B cell (primary cell): ENCODE data around the gene DCAF15. TPM values are rescaled to one million over a fixed set of nuclear protein-coding genes. Genes with fewer than 3 reads are reported as not detected.

Experiments used
- ATAC-seq: fragments of 200-7000 bp; cut with Tn5 transposase; one replicate; pipeline ENCODE4 v1.10.0; 2021; ENCODE audit warnings: low read depth, mild to moderate bottlenecking, moderate number of reproducible peaks, moderate library complexity
- CTCF ChIA-PET: fragments of 350-600 bp; sonication (Branson Sonifier 250); formaldehyde crosslinking; loops from one replicate; lab custom pipeline; 2021; ENCODE audit warnings: antibody characterized with exemption, inconsistent platforms; lab: Charles Lee
- POLR2A ChIA-PET: fragments of 350-600 bp; sonication (Branson Sonifier 250); formaldehyde crosslinking; loops from one replicate; lab custom pipeline; 2021; ENCODE audit warnings: antibody characterized with exemption; lab: Charles Lee
- DNase-seq: peaks from one replicate; pipeline ENCODE4 v3.0.0; 2013
- H2AFZ ChIP-seq: 2 replicates; pipeline ENCODE4 v1.6.1; 2012; ENCODE audit warnings: mild to moderate bottlenecking, low read depth, low read length; ENCODE audit not compliant: insufficient read depth, poor library complexity, severe bottlenecking
- H3K27ac ChIP-seq, 2 donors: 1 replicate in 1 of 2; 2 replicates in 1 of 2; pipeline ENCODE4 v1.5.1; 2012 to 2013; ENCODE audit warnings: low read length in 2 of 2, mild to moderate bottlenecking in 2 of 2, moderate library complexity in 1 of 2
- H3K27me3 ChIP-seq, 4 experiments: fragments of 200-600 bp in 1 of 4; sonication (generic) in 1 of 4; replicated peaks in 1 of 4; 1 replicate in 2 of 4; 2 replicates in 2 of 4; pipeline versions ENCODE4 v1.6.1 to v1.7.0; 2013 to 2016; ENCODE audit warnings: low read length in 3 of 4, mild to moderate bottlenecking in 2 of 4, mixed read lengths in 1 of 4, moderate library complexity in 1 of 4; ENCODE audit not compliant: insufficient read depth in 4 of 4, control insufficient read depth in 3 of 4; ENCODE audit errors: control extremely low read depth in 1 of 4
- H3K36me3 ChIP-seq, 2 experiments: replicated peaks in 1 of 2; 1 replicate in 1 of 2; 2 replicates in 1 of 2; pipeline versions ENCODE4 v1.6.1 to v1.7.1; 2013; ENCODE audit warnings: low read length in 1 of 2; ENCODE audit not compliant: insufficient read depth in 2 of 2, control insufficient read depth in 1 of 2; ENCODE audit errors: control extremely low read depth in 1 of 2, extremely low read depth in 1 of 2
- H3K4me1 ChIP-seq, 2 donors: fragments of 200-600 bp in 1 of 2; sonication (generic) in 1 of 2; 1 replicate in 1 of 2; 2 replicates in 1 of 2; pipeline versions ENCODE4 v1.5.1 to v1.6.1; 2013 to 2017; ENCODE audit warnings: low read length in 2 of 2; ENCODE audit not compliant: control insufficient read depth in 2 of 2, insufficient read depth in 2 of 2
- H3K4me2 ChIP-seq: replicated peaks from 2 replicates; pipeline ENCODE3; 2012; ENCODE audit warnings: mild to moderate bottlenecking, low read depth, low read length; ENCODE audit not compliant: poor library complexity, severe bottlenecking
- H3K4me3 ChIP-seq, 5 experiments: fragments of 200-600 bp in 1 of 5; sonication (generic) in 1 of 5; 1 replicate in 3 of 5; 2 replicates in 2 of 5; pipeline versions ENCODE4 v1.5.1 to v1.7.0; 2011 to 2016; ENCODE audit warnings: low read length in 4 of 5, mild to moderate bottlenecking in 4 of 5, low read depth in 2 of 5, control low read depth in 1 of 5, moderate library complexity in 1 of 5; ENCODE audit not compliant: insufficient read depth in 1 of 5; ENCODE audit errors: control extremely low read depth in 1 of 5, extremely low read depth in 1 of 5
- H3K79me2 ChIP-seq: fragments of 200-600 bp; sonication (generic); one replicate; pipeline ENCODE4 v1.6.0; 2016; ENCODE audit warnings: low read length; ENCODE audit not compliant: control insufficient read depth, insufficient read depth
- H3K9ac ChIP-seq: fragments of 200-600 bp; sonication (generic); 2 replicates; pipeline ENCODE4 v1.6.1; 2017; ENCODE audit warnings: mild to moderate bottlenecking, low read length, moderate library complexity
- H3K9me3 ChIP-seq, 3 donors: one replicate each; pipeline versions ENCODE4 v1.6.1 to v1.7.1; 2013; ENCODE audit warnings: low read length in 2 of 3; ENCODE audit not compliant: control insufficient read depth in 2 of 3, insufficient read depth in 1 of 3; ENCODE audit errors: control extremely low read depth in 1 of 3
- H4K20me1 ChIP-seq: 2 replicates; pipeline ENCODE4 v1.6.0; 2012; ENCODE audit warnings: mild to moderate bottlenecking, low read length; ENCODE audit not compliant: insufficient read depth, control insufficient read depth, poor library complexity, severe bottlenecking
- H3K27ac Mint-ChIP-seq: one replicate; pipeline ENCODE4 v1.8.0; 2021; ENCODE audit warnings: mixed read lengths
- H3K27me3 Mint-ChIP-seq: one replicate; pipeline ENCODE4 v1.8.0; 2021; ENCODE audit warnings: mixed read lengths
- H3K4me1 Mint-ChIP-seq: one replicate; pipeline ENCODE4 v1.8.0; 2021; ENCODE audit warnings: mixed read lengths
- H3K4me3 Mint-ChIP-seq: one replicate; pipeline ENCODE4 v1.8.0; 2021; ENCODE audit warnings: mixed read lengths
- H3K9me3 Mint-ChIP-seq: one replicate; pipeline ENCODE4 v1.8.0; 2022; ENCODE audit warnings: mixed read lengths; ENCODE audit not compliant: insufficient read depth
- EZH2 ChIP-seq: IDR thresholded peaks from 2 replicates; pipeline ENCODE4 v1.6.1; 2012; ENCODE audit warnings: borderline replicate concordance, low read depth, mild to moderate bottlenecking, moderate library complexity, low read length; ENCODE audit not compliant: insufficient read depth, poor library complexity, severe bottlenecking
- WGBS: methylation state at CpG from one replicate; pipeline ENCODE4 v1.1.5; 2013; ENCODE audit warnings: missing lambda C conversion rate; ENCODE audit not compliant: insufficient coverage; 5-methylcytosine and 5-hydroxymethylcytosine counted together
- intact Hi-C: fragments of 100-400 bp; cut with micrococcal nuclease; formaldehyde crosslinking; loops from one replicate; pipeline ENCODE4 v1.10.0; 2022
- polyA plus RNA-seq: library from polyadenylated mRNA; depleted of rRNA; stranded (reverse); fragments of >200 nt; gene quantifications from 2 replicates; pipeline ENCODE4 v1.2.3, GENCODE V29; 2012
- total RNA-seq, 2 donors: library from RNA; stranded (reverse); fragments of 120-200 nt in 1 of 2; gene quantifications; 1 replicate in 1 of 2; 2 replicates in 1 of 2; pipeline versions ENCODE4 v1.2.3 to v1.2.4, GENCODE V29; 2013 to 2022
- TF ChIP-seq, protein P1 (sequence below): fragments of 200-600 bp; IDR thresholded peaks from one replicate; pipeline ENCODE4 v1.8.0; 2022; ENCODE audit warnings: antibody characterized with exemption, mild to moderate bottlenecking

Gene DCAF15
- total and polyA plus RNA-seq, 2 donors (not counting 1 experiment from before 2014, with no cell fraction given) = 116 to 157 TPM

- TF ChIP-seq, protein P1, sequence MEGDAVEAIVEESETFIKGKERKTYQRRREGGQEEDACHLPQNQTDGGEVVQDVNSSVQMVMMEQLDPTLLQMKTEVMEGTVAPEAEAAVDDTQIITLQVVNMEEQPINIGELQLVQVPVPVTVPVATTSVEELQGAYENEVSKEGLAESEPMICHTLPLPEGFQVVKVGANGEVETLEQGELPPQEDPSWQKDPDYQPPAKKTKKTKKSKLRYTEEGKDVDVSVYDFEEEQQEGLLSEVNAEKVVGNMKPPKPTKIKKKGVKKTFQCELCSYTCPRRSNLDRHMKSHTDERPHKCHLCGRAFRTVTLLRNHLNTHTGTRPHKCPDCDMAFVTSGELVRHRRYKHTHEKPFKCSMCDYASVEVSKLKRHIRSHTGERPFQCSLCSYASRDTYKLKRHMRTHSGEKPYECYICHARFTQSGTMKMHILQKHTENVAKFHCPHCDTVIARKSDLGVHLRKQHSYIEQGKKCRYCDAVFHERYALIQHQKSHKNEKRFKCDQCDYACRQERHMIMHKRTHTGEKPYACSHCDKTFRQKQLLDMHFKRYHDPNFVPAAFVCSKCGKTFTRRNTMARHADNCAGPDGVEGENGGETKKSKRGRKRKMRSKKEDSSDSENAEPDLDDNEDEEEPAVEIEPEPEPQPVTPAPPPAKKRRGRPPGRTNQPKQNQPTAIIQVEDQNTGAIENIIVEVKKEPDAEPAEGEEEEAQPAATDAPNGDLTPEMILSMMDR = no peak
- no peak for TF ChIP-seq EZH2
- ChIA-PET POLR2A (no interaction called here), CTCF (no interaction called here)
- Histone ChIP-seq H3K4me2 (no peak overlapping the region), H3K9ac (no peak overlapping the region), H3K9me3 (peaks cover 0 to 4% (median 0%) of the 10 kb centered on the region in 3 donors), H3K4me3 (no peak overlapping the region), H3K36me3 (peaks cover 1 to 36% of the 10 kb centered on the region in 2 experiments), H3K79me2 (no peaks in the 10 kb centered on the region), H3K4me1 (no peaks in the 10 kb centered on the region), H3K27ac (no peak overlapping the region), H4K20me1 (no peaks in the 10 kb centered on the region), H3K27me3 (no peaks in the 10 kb centered on the region), H2AFZ (no peak overlapping the region)
- DNase-seq (no peak), ATAC-seq (no peak)
- intact Hi-C loops = no loop called here
- no peak overlapping the region for H3K4me3 Mint-ChIP-seq
- H3K9me3 Mint-ChIP-seq = no peaks in the 10 kb centered on the region
- H3K27me3 Mint-ChIP-seq = no peaks in the 10 kb centered on the region
- H3K27ac Mint-ChIP-seq = no peak overlapping the region
- 100% methylated on average over 16 of the region's 17 CpGs for WGBS
- H3K4me1 Mint-ChIP-seq = no peaks in the 10 kb centered on the region
Observed at GRCh38 chr19:13913352-13913751, 39.0 kb upstream of the DCAF15 start.

- Histone ChIP-seq H3K4me2 (no peak overlapping the region), H3K27me3 (no peaks in the 10 kb centered on the region), H3K79me2 (no peaks in the 10 kb centered on the region), H2AFZ (no peak overlapping the region), H3K27ac (no peak overlapping the region), H4K20me1 (no peaks in the 10 kb centered on the region), H3K36me3 (peaks cover 1 to 36% of the 10 kb centered on the region in 2 experiments), H3K9ac (no peak overlapping the region), H3K9me3 (peaks cover 0 to 4% (median 0%) of the 10 kb centered on the region in 3 donors), H3K4me3 (no peak overlapping the region), H3K4me1 (no peaks in the 10 kb centered on the region)
- intact Hi-C loops = no loop called here
- Mint-ChIP-seq H3K4me1 (no peaks in the 10 kb centered on the region), H3K9me3 (no peaks in the 10 kb centered on the region), H3K27me3 (no peaks in the 10 kb centered on the region), H3K27ac (no peak overlapping the region), H3K4me3 (no peak overlapping the region)
- ChIA-PET POLR2A (no interaction called here), CTCF (interaction anchor here (1.4 kb wide), 1 partner anchor 138 kb away, joined by 3 read pairs; no protein-coding TSS in a partner anchor)
- no peak for TF ChIP-seq EZH2
- TF ChIP-seq, protein P1 = no peak
- DNase-seq (no peak), ATAC-seq (no peak)
- WGBS = 100% methylated on average over 2 of the region's 3 CpGs
Observed at GRCh38 chr19:13914777-13915176, 37.5 kb upstream of the DCAF15 start.
